Activated CD4-positive, alpha-beta T cell treated with anti-CD3 and anti-CD28 coated beads, Interleukin-2, amount 50 U/mL, for 24 hours (primary cell): Measurements from ENCODE around the gene SLC4A1.
A peak's percentile ranks its signal among the peaks of the same experiment; 100 is the strongest.

ENCODE experiments used
- DNase-seq, 2 donors: peaks; one replicate each; pipeline ENCODE4 v3.0.0-alpha.2; 2020; ENCODE audit warnings: low read depth in 1 of 2, low spot score in 1 of 2

The SLC4A1 gene

GRCh38 chr17:44221862-44222111, 46.1 kb downstream of the SLC4A1 start:
- no peak for DNase-seq

GRCh38 chr17:44221084-44221861, 46.7 kb downstream of the SLC4A1 start:
- DNase-seq, result peak in 1 of 2 donors; percentile 29

- peak in 1 of 2 donors; percentile 43 for DNase-seq
Measured at GRCh38 chr17:44220213-44221083, 47.5 kb downstream of the SLC4A1 start.

- peak in 1 of 2 donors; percentile 44 for DNase-seq
Measured at GRCh38 chr17:44219616-44220212, 48.2 kb downstream of the SLC4A1 start, which contains the start of gene UBTF. Gene UBTF, minus strand, starts transcription at chr17:44219675. Its CDS starts 1,446 bp downstream, at chr17:44218229.

GRCh38 chr17:44219108-44219615, 48.8 kb downstream of the SLC4A1 start:
- peak in 1 of 2 donors; percentile 51 for DNase-seq

GRCh38 chr17:44218344-44219107, 49.4 kb downstream of the SLC4A1 start:
- DNase-seq, result peak; percentile 66 to 81

- no peak for DNase-seq
Measured at GRCh38 chr17:44217738-44218343, 50.1 kb downstream of the SLC4A1 start.

- DNase-seq, result no peak
Measured at GRCh38 chr17:44216694-44217093, 51.2 kb downstream of the SLC4A1 start.

- no peak for DNase-seq
Measured at GRCh38 chr17:44216173-44216572, 51.8 kb downstream of the SLC4A1 start.

- no peak for DNase-seq
Measured at GRCh38 chr17:44214896-44215295, 53.0 kb downstream of the SLC4A1 start.

GRCh38 chr17:44214230-44214494, 53.8 kb downstream of the SLC4A1 start:
- DNase-seq, result no peak

- DNase-seq, result no peak
Measured at GRCh38 chr17:44213403-44214229, 54.3 kb downstream of the SLC4A1 start.

GRCh38 chr17:44212507-44213402, 55.2 kb downstream of the SLC4A1 start:
- DNase-seq, result no peak

- no peak for DNase-seq
Measured at GRCh38 chr17:44211281-44212265, 56.4 kb downstream of the SLC4A1 start.

- peak; percentile 78 to 83 for DNase-seq
Measured at GRCh38 chr17:44210342-44211192, 57.4 kb downstream of the SLC4A1 start.

- peak in 1 of 2 donors; percentile 47 for DNase-seq
Measured at GRCh38 chr17:44209786-44210341, 58.1 kb downstream of the SLC4A1 start.
